ENCODE data around the gene MTERF4.
A peak's percentile ranks its signal among the peaks of the same experiment; 100 is the strongest.

Gene MTERF4

DNA sequence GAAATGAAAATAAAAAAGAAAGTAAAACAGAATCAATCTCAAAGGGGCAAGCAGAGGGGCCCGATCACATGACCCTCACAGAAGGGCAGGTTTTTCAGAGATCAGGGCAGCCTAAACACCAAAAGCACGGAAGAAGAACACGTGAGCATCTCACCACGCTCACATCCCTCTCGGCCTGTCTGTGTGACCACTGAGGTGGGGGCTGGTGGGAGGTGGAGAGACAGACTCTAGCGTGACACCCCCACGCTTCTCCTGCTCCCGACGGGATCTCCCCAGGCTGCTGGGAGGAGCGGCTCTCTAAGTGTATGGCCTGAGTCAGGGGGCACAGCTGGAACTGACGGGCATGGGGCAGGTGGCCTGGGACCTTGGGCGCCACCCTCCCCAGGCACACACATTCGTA lies 23.5 kb upstream of the MTERF4 start:
- H3K9me3 Mint-ChIP-seq, result no peaks in the 10 kb centered on the region
- H3K4me3 Mint-ChIP-seq, result no peak overlapping the region
- peaks cover 48% of the 10 kb centered on the region for H3K36me3 Mint-ChIP-seq
- peak overlapping the region; percentile 37 for H3K27ac Mint-ChIP-seq
- peaks cover 36% of the 10 kb centered on the region for H3K4me1 Mint-ChIP-seq
- ATAC-seq (no peak), DNase-seq (ENCODE audit: low spot score in 2 of 2) (no peak)

DNA sequence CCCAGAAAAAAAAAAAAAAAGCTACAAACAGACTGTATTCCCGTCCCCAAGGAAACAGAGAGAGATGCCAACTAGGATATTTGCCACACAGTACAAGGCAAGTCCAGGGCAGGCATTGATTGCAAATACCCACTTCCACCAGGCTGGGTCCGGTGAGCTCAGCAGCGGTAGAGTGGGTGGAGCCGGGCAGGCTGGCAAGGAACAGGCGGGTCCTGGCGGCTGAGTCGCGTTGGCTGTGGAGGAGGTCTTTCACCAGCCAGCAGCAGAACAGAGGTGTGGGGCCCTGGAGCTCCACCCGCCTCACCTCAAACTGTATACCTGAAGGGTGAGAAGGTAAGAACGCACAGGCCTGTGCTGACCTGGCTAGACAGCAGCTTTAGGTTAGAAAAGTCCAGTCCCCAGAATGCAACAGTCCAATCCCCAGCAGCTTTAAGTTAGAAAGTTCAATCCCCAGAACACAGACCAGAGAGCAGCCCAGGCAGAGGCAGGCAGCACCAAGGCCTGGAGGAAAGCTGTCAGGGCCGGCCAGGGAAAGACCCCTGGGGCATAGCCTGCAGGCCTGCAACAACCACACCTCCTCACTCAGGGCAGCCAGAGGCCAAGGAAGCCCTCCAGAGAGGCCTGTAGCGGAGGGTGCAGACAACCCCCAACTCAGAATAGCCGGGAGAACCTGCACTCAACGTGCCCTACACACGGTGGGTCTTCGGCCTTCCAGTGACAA lies 21.9 kb upstream of the MTERF4 start:
- H3K9me3 Mint-ChIP-seq, result no peaks in the 10 kb centered on the region
- H3K27ac Mint-ChIP-seq, result no peak overlapping the region
- ATAC-seq, result peak; percentile 55
- DNase-seq (ENCODE audit: low spot score in 2 of 2), result no peak
- H3K4me1 Mint-ChIP-seq, result peaks cover 29% of the 10 kb centered on the region
- peaks cover 48% of the 10 kb centered on the region for H3K36me3 Mint-ChIP-seq
- H3K4me3 Mint-ChIP-seq, result peak overlapping the region; percentile 8

GRCh38 chr2:241122376-241123002 lies 20.4 kb upstream of the MTERF4 start:
- Mint-ChIP-seq H3K27ac (peak overlapping the region; percentile 54), H3K9me3 (no peaks in the 10 kb centered on the region), H3K4me1 (peaks cover 14% of the 10 kb centered on the region), H3K4me3 (no peak overlapping the region), H3K36me3 (peaks cover 42% of the 10 kb centered on the region)
- ATAC-seq (no peak), DNase-seq (ENCODE audit: low spot score in 2 of 2) (no peak)

- H3K36me3 Mint-ChIP-seq, result peaks cover 57% of the 10 kb centered on the region
- no peak for ATAC-seq
- H3K27ac Mint-ChIP-seq, result no peak overlapping the region
- H3K9me3 Mint-ChIP-seq, result no peaks in the 10 kb centered on the region
- DNase-seq (ENCODE audit: low spot score in 2 of 2), result no peak
- peaks cover 12% of the 10 kb centered on the region for H3K4me1 Mint-ChIP-seq
- H3K4me3 Mint-ChIP-seq, result no peak overlapping the region
Observed at GRCh38 chr2:241121008-241121407, 18.9 kb upstream of the MTERF4 start.

DNA sequence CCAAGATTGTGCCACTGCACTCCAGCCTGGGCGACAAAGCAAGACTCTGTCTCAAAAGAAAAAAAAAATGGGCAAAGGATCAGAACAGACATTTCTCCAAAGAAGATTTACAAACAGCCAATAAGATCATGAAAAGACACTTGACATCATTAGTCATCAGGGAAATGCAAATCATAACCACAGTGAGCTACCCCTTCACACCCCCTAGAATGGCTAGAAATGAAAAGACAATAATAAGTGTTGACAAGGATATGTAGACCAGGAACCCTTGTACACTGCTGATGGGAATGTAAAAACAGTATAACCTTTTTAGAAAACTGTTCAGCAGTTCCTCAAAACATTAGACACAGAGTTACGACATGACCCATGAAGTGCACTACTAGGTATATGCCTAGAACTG lies 18.4 kb upstream of the MTERF4 start:
- Mint-ChIP-seq H3K36me3 (peaks cover 60% of the 10 kb centered on the region), H3K27ac (no peak overlapping the region), H3K9me3 (no peaks in the 10 kb centered on the region), H3K4me1 (peaks cover 12% of the 10 kb centered on the region), H3K4me3 (no peak overlapping the region)
- ATAC-seq (peak; percentile 56), DNase-seq (ENCODE audit: low spot score in 2 of 2) (no peak)

DNA sequence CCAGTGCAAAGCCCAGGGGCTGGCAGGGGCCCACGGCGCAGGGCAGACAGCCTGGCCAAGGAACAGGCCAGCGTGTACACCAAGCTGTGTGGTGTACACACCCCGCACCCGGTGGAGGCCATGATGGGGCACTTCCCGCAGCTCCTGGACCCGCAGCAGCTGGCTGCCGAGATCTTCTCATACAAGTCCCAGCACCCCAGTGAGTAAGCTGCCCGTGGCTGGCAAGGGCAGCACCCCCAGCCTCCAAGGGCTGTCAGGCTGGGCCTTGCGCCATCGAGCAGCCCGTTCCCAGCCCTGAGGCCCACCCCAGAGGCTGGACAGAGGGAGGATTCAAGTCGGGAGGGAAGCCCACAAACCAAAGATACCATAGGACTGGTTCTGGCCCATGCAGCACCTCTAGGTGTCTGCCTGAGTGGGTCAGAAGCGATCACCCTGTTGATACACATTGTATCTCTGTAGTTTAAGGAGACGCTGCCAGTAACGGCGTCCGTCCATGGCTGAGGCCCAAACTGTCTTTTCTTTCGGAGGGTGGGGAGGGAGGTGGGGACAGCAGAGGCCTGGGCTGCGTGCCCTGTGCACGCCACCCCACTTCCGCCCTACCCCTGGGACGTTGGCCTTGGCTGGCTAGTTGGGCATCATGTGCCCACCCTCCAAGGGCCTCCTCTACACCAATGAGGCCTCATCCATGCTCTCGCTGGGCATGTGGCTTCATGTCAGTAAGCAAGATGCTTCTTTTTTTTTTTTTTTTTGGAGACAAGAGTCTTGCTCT lies 16.8 kb upstream of the MTERF4 start:
- Mint-ChIP-seq H3K9me3 (no peaks in the 10 kb centered on the region), H3K36me3 (peaks cover 68% of the 10 kb centered on the region), H3K27ac (no peak overlapping the region), H3K4me3 (no peak overlapping the region), H3K4me1 (peaks cover 12% of the 10 kb centered on the region)
- no peak for DNase-seq (ENCODE audit: low spot score in 2 of 2)
- ATAC-seq, result no peak

DNA sequence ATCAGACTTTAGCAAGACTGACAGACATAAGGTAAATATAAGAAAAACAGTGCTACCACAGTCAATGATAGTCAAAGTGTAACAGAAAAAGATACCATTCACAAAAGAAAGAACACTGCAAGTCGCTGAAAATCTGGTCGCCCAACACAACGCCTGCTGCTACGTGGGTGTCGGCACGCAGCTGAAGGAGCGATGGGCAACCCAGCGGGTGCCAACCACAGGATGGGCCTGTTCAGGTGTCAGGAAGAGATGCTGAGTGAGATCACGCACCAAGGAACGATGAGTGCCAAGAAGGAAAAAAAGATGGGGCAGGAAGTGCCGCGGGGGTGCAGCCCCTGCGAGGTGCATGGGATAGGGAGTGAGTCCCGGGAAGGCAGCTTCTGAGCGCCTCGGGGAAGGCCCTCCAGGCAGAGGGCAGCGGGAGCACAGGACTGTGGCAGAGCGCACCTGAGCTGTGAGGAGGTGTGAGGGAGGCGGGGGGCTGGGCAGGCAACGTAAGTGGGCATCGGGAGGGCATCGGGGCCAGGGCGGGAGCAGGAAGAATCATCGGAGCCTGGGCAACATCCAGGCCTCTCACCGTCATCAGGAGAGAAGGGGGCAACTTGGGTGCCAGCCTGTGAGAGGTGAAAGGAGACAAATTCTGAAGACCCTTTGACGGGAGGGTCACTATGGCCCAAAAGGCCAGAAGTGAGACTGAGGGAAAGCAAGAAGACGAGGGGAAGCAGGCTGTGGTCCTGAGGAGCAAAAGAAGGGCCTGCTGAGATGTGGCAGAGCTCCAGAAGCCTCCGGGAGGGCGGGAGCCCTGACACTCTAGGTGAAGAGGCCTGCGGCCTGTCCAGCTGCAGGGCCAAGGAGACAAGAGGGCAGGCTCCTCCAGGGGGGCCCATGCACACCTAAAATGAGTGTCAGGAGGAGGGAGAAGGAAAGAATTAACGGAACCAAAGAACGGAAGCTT lies 14.8 kb upstream of the MTERF4 start:
- DNase-seq (ENCODE audit: low spot score in 2 of 2) (no peak), ATAC-seq (no peak)
- Mint-ChIP-seq H3K27ac (peak overlapping the region; percentile 82), H3K4me1 (peaks cover 23% of the 10 kb centered on the region), H3K36me3 (peaks cover 68% of the 10 kb centered on the region), H3K9me3 (no peaks in the 10 kb centered on the region), H3K4me3 (no peak overlapping the region)

GRCh38 chr2:241115361-241115760 lies 13.3 kb upstream of the MTERF4 start:
- H3K36me3 Mint-ChIP-seq, result peaks cover 61% of the 10 kb centered on the region

DNA sequence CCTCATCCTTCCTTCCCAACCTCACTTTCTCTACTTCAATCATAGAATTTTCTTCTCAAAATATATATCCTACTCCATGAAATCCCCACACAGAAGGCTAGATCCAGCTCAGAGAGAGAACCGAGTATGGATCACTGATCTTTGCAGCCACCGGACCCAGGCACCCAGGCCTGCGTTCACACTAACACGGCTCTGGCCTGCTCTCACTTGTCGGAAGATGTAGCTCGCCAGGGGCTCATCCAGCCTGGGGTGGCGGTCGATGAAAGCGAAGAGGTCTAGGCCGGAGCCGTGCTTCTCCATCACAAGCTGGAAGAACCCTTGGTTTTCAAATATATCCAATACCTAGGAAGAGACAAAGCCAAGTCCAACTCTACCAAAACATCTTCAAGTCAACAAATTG lies 12.7 kb upstream of the MTERF4 start:
- no peak overlapping the region for H3K4me3 Mint-ChIP-seq
- peaks cover 32% of the 10 kb centered on the region for H3K4me1 Mint-ChIP-seq
- no peak for ATAC-seq
- no peak overlapping the region for H3K27ac Mint-ChIP-seq
- DNase-seq (ENCODE audit: low spot score in 2 of 2), result no peak
- no peaks in the 10 kb centered on the region for H3K9me3 Mint-ChIP-seq
- peaks cover 56% of the 10 kb centered on the region for H3K36me3 Mint-ChIP-seq

More at GRCh38 chr2:241115361-241115760, 13.3 kb upstream of the MTERF4 start:
- Mint-ChIP-seq H3K4me3 (no peak overlapping the region), H3K4me1 (peaks cover 27% of the 10 kb centered on the region), H3K9me3 (no peaks in the 10 kb centered on the region), H3K27ac (no peak overlapping the region)
- no peak for ATAC-seq
- no peak for DNase-seq (ENCODE audit: low spot score in 2 of 2)

- Mint-ChIP-seq H3K4me3 (peak overlapping the region; percentile 76), H3K9me3 (no peaks in the 10 kb centered on the region), H3K27ac (peak overlapping the region; percentile 80), H3K4me1 (peaks cover 55% of the 10 kb centered on the region), H3K36me3 (peaks cover 58% of the 10 kb centered on the region)
- ATAC-seq (peak; percentile 78), DNase-seq (ENCODE audit: low spot score in 2 of 2) (peak in 1 of 2 donors; percentile 69)
Observed at GRCh38 chr2:241112592-241112991, 10.5 kb upstream of the MTERF4 start.

GRCh38 chr2:241112046-241112445 lies 10.0 kb upstream of the MTERF4 start:
- DNase-seq (ENCODE audit: low spot score in 2 of 2) (no peak), ATAC-seq (no peak)
- Mint-ChIP-seq H3K9me3 (no peaks in the 10 kb centered on the region), H3K4me3 (peak overlapping the region; percentile 76), H3K27ac (peak overlapping the region; percentile 80), H3K36me3 (peaks cover 54% of the 10 kb centered on the region), H3K4me1 (peaks cover 55% of the 10 kb centered on the region)

DNA sequence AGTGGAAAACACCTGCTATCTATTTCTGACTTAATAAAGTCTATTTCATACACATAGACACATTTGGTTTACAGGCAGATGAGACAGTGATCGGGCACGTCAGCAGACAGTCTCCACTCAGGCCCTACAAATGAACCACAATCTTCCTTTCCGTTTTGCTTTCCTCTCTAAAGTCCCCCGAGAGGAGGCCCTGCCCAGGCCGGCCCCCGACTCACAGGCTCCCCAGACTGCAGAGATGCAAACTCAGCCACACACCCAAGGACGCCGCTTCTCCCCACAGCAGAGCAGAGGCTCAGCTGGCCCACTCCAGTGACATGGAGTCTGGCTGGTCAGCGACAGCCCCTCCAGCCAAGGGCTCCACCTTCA lies 9.3 kb upstream of the MTERF4 start:
- Mint-ChIP-seq H3K4me1 (peaks cover 52% of the 10 kb centered on the region), H3K4me3 (peak overlapping the region; percentile 76), H3K36me3 (peaks cover 54% of the 10 kb centered on the region), H3K27ac (peak overlapping the region; percentile 80), H3K9me3 (no peaks in the 10 kb centered on the region)
- no peak for DNase-seq (ENCODE audit: low spot score in 2 of 2)
- ATAC-seq, result no peak

DNA sequence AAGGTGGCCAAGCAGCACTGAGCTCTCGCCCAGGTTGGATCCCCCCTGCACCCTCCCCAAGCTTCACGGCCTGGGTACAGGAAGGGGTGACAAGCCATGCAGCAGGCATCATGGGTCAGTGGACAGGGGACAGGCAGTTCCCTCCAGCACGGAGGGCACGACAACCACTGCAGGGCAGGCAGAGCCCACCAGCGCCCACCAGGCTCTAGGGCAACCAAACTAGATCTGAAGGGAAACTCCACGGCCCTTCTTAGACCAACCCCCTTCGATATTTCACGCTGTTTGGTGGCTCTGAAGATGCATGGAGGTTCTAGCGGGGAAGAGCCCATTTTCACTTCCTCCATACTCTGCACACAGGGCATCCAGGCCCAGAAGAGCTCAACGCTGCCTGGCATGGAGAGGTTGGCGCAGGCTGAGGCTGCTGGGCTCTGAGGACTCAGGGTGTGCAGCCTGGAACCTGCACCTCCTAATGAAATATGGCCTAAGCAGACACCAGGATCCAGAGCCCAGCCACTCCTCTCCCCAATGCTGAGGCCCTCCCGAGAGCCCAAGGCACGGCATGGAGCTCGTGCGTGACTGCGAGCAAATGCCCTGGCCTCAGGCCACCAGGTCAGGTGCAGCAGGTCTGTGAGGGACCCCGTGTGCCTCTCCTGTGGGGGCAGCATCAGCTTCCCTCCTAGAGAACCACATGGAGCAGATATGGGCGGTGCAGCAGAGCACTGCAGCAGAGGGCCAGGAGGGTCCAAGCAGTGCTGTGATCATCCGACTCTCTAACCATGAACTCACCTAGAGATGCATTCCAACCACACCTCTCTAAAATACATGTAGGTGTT lies 8.7 kb upstream of the MTERF4 start:
- DNase-seq (ENCODE audit: low spot score in 2 of 2) (no peak), ATAC-seq (no peak)
- no peaks in the 10 kb centered on the region for H3K9me3 Mint-ChIP-seq
- peak overlapping the region; percentile 92 for H3K27ac Mint-ChIP-seq
- peaks cover 50% of the 10 kb centered on the region for H3K36me3 Mint-ChIP-seq
- H3K4me1 Mint-ChIP-seq, result peaks cover 49% of the 10 kb centered on the region
- peak overlapping the region; percentile 76 for H3K4me3 Mint-ChIP-seq

DNA sequence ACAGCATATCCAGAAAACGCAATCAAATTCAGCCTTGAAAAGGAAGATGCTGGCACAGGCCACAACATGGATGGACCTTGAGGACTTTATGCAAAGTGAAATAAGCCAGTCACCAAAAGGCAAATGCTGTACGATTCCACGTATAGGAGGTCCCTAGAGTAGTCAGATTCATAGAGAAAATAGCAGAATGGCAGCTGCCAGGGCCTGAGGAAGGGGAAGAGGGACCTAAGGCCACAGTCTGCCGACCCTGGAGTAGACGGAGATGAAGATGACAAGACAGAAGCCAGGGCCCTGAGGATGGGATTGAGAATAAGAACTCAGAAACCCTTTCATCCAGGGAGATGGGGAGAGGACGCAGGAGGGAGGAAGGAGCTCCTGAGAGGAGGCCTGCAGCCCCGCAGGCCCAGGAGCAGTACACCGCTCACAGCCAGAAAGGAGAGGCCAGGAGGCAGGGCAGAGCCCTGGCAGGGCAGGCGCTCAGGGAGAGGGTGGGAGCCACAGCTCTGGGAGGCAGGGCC lies 8.1 kb upstream of the MTERF4 start:
- H3K36me3 Mint-ChIP-seq, result peaks cover 43% of the 10 kb centered on the region
- peak overlapping the region; percentile 76 for H3K4me3 Mint-ChIP-seq
- peaks cover 49% of the 10 kb centered on the region for H3K4me1 Mint-ChIP-seq

More for the DNA sequence above, 8.1 kb upstream of the MTERF4 start:
- Mint-ChIP-seq H3K9me3 (no peaks in the 10 kb centered on the region), H3K27ac (peak overlapping the region; percentile 92)
- no peak for ATAC-seq
- no peak for DNase-seq (ENCODE audit: low spot score in 2 of 2)

Measured in stimulated activated effector memory CD8-positive, alpha-beta T cell treated with anti-CD3 and anti-CD28 coated beads, Interleukin-12 subunit alpha, Interleukin-12 subunit beta, amount 100 ng/mL, for 72 hours (primary cell).